Progenitor cell of endocrine pancreas (in vitro differentiated cells): Measurements from ENCODE around the gene MAN2A1. TPM values are rescaled to one million over a fixed set of nuclear protein-coding genes. Genes with fewer than 3 reads are reported as not detected.

Experiments
- DNase-seq: peaks from one replicate; pipeline ENCODE4 v3.0.0; 2021; ENCODE audit warnings: low spot score; ENCODE audit not compliant: unreplicated experiment
- H3K27ac Mint-ChIP-seq: 2 replicates; pipeline ENCODE4 v1.8.0; 2021; ENCODE audit warnings: mild to moderate bottlenecking, moderate library complexity, mixed read lengths
- H3K27me3 Mint-ChIP-seq: 2 replicates; pipeline ENCODE4 v1.8.0; 2021; ENCODE audit warnings: mixed read lengths
- H3K36me3 Mint-ChIP-seq: 2 replicates; pipeline ENCODE4 v1.8.0; 2022; ENCODE audit warnings: mixed read lengths; ENCODE audit not compliant: insufficient read depth
- H3K4me1 Mint-ChIP-seq: 2 replicates; pipeline ENCODE4 v1.8.0; 2021; ENCODE audit warnings: low read depth, mixed read lengths
- H3K4me3 Mint-ChIP-seq: 2 replicates; pipeline ENCODE4 v1.8.0; 2021; ENCODE audit warnings: low read depth, mild to moderate bottlenecking, moderate library complexity, mixed read lengths
- H3K9me3 Mint-ChIP-seq: 2 replicates; pipeline ENCODE4 v1.8.0; 2021; ENCODE audit warnings: low read depth, mixed read lengths
- total RNA-seq: library from RNA; stranded (reverse); gene quantifications from 2 replicates; pipeline ENCODE4 v1.2.1, GENCODE V29; 2021
- TF ChIP-seq, protein P1 (sequence below): fragments of 200-600 bp; sonication (generic); IDR thresholded peaks from one replicate; pipeline ENCODE4 v1.5.0; 2021; ENCODE audit warnings: antibody characterized with exemption, mild to moderate bottlenecking; ENCODE audit not compliant: unreplicated experiment

The MAN2A1 gene
- total RNA-seq, 1 donor from 2014 or later: 41.9 TPM

GRCh38 chr5:109718632-109719031 lies 28.9 kb downstream of the MAN2A1 start:
- Mint-ChIP-seq H3K27ac (peak overlapping the region; percentile 58), H3K9me3 (no peaks in the 10 kb centered on the region)

DNA sequence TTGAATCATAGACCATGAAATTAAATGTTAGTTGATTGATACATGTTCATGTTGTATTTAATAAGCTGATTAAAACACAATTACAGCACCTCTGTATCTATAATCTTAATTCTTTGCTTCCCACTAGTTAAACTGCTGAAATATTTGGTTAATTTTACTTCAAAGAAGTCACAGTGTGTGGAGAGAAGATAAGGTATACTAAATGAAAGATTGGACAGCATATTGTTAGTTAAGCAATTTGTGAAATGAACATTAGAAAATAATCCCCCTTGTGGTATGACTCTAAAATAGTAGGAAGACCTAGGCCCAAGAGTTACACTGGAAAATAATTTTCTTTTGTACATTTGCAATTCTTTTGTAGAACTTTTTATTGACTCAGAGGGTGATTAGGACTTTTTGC lies 30.3 kb downstream of the MAN2A1 start:
- Mint-ChIP-seq H3K27ac (no peak overlapping the region), H3K27me3 (no peaks in the 10 kb centered on the region), H3K36me3 (peaks cover 3% of the 10 kb centered on the region), H3K4me3 (no peak overlapping the region), H3K4me1 (peaks cover 10% of the 10 kb centered on the region), H3K9me3 (no peaks in the 10 kb centered on the region)
- no peak for DNase-seq
- TF ChIP-seq, protein P1, sequence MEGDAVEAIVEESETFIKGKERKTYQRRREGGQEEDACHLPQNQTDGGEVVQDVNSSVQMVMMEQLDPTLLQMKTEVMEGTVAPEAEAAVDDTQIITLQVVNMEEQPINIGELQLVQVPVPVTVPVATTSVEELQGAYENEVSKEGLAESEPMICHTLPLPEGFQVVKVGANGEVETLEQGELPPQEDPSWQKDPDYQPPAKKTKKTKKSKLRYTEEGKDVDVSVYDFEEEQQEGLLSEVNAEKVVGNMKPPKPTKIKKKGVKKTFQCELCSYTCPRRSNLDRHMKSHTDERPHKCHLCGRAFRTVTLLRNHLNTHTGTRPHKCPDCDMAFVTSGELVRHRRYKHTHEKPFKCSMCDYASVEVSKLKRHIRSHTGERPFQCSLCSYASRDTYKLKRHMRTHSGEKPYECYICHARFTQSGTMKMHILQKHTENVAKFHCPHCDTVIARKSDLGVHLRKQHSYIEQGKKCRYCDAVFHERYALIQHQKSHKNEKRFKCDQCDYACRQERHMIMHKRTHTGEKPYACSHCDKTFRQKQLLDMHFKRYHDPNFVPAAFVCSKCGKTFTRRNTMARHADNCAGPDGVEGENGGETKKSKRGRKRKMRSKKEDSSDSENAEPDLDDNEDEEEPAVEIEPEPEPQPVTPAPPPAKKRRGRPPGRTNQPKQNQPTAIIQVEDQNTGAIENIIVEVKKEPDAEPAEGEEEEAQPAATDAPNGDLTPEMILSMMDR: no peak

More at GRCh38 chr5:109718632-109719031, 28.9 kb downstream of the MAN2A1 start:
- peaks cover 3% of the 10 kb centered on the region for H3K36me3 Mint-ChIP-seq
- no peak for DNase-seq
- peaks cover 5% of the 10 kb centered on the region for H3K4me1 Mint-ChIP-seq
- TF ChIP-seq, protein P1: no peak
- H3K27me3 Mint-ChIP-seq: no peaks in the 10 kb centered on the region
- no peak overlapping the region for H3K4me3 Mint-ChIP-seq

DNA sequence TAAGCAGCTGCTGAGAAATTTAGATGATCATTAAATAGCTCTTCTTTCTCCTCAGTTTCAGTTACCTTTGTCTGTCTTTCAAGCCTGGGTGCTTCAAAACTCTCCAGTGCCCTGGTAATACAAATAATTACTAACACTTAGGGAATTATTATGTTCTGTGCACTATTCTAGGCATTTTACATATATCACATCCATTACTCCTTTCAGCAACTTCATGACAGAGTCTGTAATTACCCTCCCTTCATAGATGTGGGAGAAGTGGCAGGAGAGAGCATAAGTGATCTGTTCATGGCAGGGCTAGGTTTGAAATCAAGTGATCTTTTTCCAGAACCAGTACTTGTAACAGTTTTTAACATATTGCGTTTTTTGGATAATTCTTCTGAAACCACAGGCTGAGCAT lies 32.0 kb downstream of the MAN2A1 start:
- no peaks in the 10 kb centered on the region for H3K27me3 Mint-ChIP-seq
- H3K4me3 Mint-ChIP-seq: no peak overlapping the region
- H3K27ac Mint-ChIP-seq: no peak overlapping the region
- H3K9me3 Mint-ChIP-seq: no peaks in the 10 kb centered on the region
- TF ChIP-seq, protein P1: no peak
- no peak for DNase-seq
- peaks cover 12% of the 10 kb centered on the region for H3K4me1 Mint-ChIP-seq
- peaks cover 3% of the 10 kb centered on the region for H3K36me3 Mint-ChIP-seq

DNA sequence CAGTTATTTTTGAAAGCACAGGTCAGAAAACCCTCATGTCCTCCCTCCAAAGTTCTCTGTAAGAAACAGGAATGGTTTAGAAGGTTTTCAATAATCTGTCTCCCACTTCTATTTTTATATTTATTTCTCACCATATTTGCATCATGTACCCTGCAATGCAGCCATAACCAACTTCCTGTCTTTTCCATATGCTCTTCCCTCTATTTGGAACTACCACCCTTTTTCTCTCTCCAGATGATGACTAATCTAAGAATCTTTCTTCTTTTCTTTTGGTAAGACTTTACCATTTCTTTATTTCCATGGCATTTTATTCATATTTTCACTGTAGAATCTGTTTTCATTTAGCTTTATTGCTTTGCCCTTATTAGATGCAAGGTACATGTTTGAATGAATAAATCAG lies 33.9 kb downstream of the MAN2A1 start:
- no peak for DNase-seq
- TF ChIP-seq, protein P1: no peak
- no peaks in the 10 kb centered on the region for H3K9me3 Mint-ChIP-seq
- no peak overlapping the region for H3K4me3 Mint-ChIP-seq
- peaks cover 8% of the 10 kb centered on the region for H3K4me1 Mint-ChIP-seq
- no peak overlapping the region for H3K27ac Mint-ChIP-seq
- peaks cover 2% of the 10 kb centered on the region for H3K36me3 Mint-ChIP-seq
- no peaks in the 10 kb centered on the region for H3K27me3 Mint-ChIP-seq

GRCh38 chr5:109725135-109725534 lies 35.4 kb downstream of the MAN2A1 start:
- no peaks in the 10 kb centered on the region for H3K27me3 Mint-ChIP-seq
- H3K27ac Mint-ChIP-seq: peak overlapping the region; percentile 62
- DNase-seq: no peak
- H3K4me1 Mint-ChIP-seq: peaks cover 7% of the 10 kb centered on the region
- TF ChIP-seq, protein P1: no peak
- H3K9me3 Mint-ChIP-seq: no peaks in the 10 kb centered on the region
- H3K36me3 Mint-ChIP-seq: peaks cover 2% of the 10 kb centered on the region
- no peak overlapping the region for H3K4me3 Mint-ChIP-seq
